H9 (cell line): ENCODE data around the gene PEAK3. TPM values are rescaled to one million over a fixed set of nuclear protein-coding genes. Genes with fewer than 3 reads are reported as not detected.
A peak's percentile ranks its signal among the peaks of the same experiment; 100 is the strongest.

Experiments
- DNase-seq: peaks from one replicate; pipeline ENCODE4 v3.0.0-alpha.2; 2017
- H2AFZ ChIP-seq: one replicate; pipeline ENCODE4 v1.6.1; 2013; ENCODE audit warnings: mild to moderate bottlenecking, low read length, control low read depth, moderate library complexity
- H2AK5ac ChIP-seq: 2 replicates; pipeline ENCODE4 v1.6.1; 2013; ENCODE audit warnings: low read length, control low read depth, mixed read lengths; ENCODE audit not compliant: insufficient read length
- H2BK120ac ChIP-seq: one replicate; pipeline ENCODE4 v1.6.1; 2013; ENCODE audit warnings: low read depth, mild to moderate bottlenecking, low read length, control low read depth, inconsistent platforms; ENCODE audit not compliant: poor library complexity, severe bottlenecking
- H2BK12ac ChIP-seq: 2 replicates; pipeline ENCODE4 v1.6.1; 2013; ENCODE audit warnings: low read length, control low read depth, mixed read lengths, low read depth; ENCODE audit not compliant: insufficient read length
- H2BK15ac ChIP-seq: 2 replicates; pipeline ENCODE4 v1.6.1; 2013; ENCODE audit warnings: low read depth, low read length, control low read depth
- H2BK20ac ChIP-seq: one replicate; pipeline ENCODE4 v1.6.1; 2013; ENCODE audit warnings: low read depth, mild to moderate bottlenecking, low read length, control low read depth, inconsistent platforms; ENCODE audit not compliant: poor library complexity, severe bottlenecking
- H2BK5ac ChIP-seq: 2 replicates; pipeline ENCODE4 v1.6.1; 2013; ENCODE audit warnings: low read length, control low read depth, mixed read lengths; ENCODE audit not compliant: insufficient read length
- H3K14ac ChIP-seq: 2 replicates; pipeline ENCODE4 v1.6.1; 2013; ENCODE audit warnings: low read length, control low read depth; ENCODE audit not compliant: insufficient read depth
- H3K18ac ChIP-seq: 2 replicates; pipeline ENCODE4 v1.6.1; 2013; ENCODE audit warnings: low read depth, mild to moderate bottlenecking, mixed read lengths, low read length, control low read depth; ENCODE audit not compliant: insufficient read length
- H3K23ac ChIP-seq: 2 replicates; pipeline ENCODE4 v1.6.1; 2013; ENCODE audit warnings: low read length, control low read depth, mixed read lengths, low read depth; ENCODE audit not compliant: insufficient read length
- H3K23me2 ChIP-seq: 2 replicates; pipeline ENCODE4 v1.6.1; 2013; ENCODE audit warnings: low read depth, mild to moderate bottlenecking, mixed read lengths, low read length, control low read depth; ENCODE audit not compliant: insufficient read length, poor library complexity, severe bottlenecking
- H3K27ac ChIP-seq: 2 replicates; pipeline ENCODE4 v1.5.1; 2013; ENCODE audit warnings: low read length, control low read depth, mixed read lengths, low read depth; ENCODE audit not compliant: insufficient read length
- H3K27me3 ChIP-seq: 2 replicates; pipeline ENCODE4 v1.6.1; 2013; ENCODE audit warnings: low read length, control low read depth, inconsistent platforms; ENCODE audit not compliant: insufficient read depth
- H3K4ac ChIP-seq: 2 replicates; pipeline ENCODE4 v1.6.1; 2013; ENCODE audit warnings: low read depth, mild to moderate bottlenecking, control low read depth, inconsistent platforms, low read length, moderate library complexity
- H3K4me1 ChIP-seq: 2 replicates; pipeline ENCODE4 v1.6.1; 2013; ENCODE audit warnings: low read length, control low read depth, inconsistent platforms; ENCODE audit not compliant: insufficient read depth
- H3K4me2 ChIP-seq: 2 replicates; pipeline ENCODE4 v1.6.1; 2013; ENCODE audit warnings: low read length, control low read depth, mixed read lengths; ENCODE audit not compliant: insufficient read length, insufficient read depth
- H3K56ac ChIP-seq: 2 replicates; pipeline ENCODE4 v1.6.1; 2013; ENCODE audit warnings: low read depth, mild to moderate bottlenecking, mixed read lengths, low read length, control low read depth; ENCODE audit not compliant: insufficient read length
- H3K79me1 ChIP-seq: 2 replicates; pipeline ENCODE4 v1.6.1; 2013; ENCODE audit warnings: low read depth, mild to moderate bottlenecking, moderate library complexity, low read length, control low read depth, inconsistent platforms; ENCODE audit not compliant: insufficient read depth, poor library complexity, severe bottlenecking
- H3K79me2 ChIP-seq: 2 replicates; pipeline ENCODE4 v1.6.1; 2013; ENCODE audit warnings: low read length, control low read depth, inconsistent platforms; ENCODE audit not compliant: insufficient read depth
- H3K9ac ChIP-seq: 2 replicates; pipeline ENCODE4 v1.6.1; 2013; ENCODE audit warnings: low read length, control low read depth, mixed read lengths; ENCODE audit not compliant: insufficient read length; ENCODE audit errors: extremely low read depth
- H3K9me3 ChIP-seq: one replicate; pipeline ENCODE4 v1.6.1; 2013; ENCODE audit warnings: low read depth, low read length, inconsistent platforms; ENCODE audit not compliant: control insufficient read depth
- H3T11ph ChIP-seq: one replicate; pipeline ENCODE4 v1.6.1; 2013; ENCODE audit warnings: mild to moderate bottlenecking, low read length, control low read depth, inconsistent platforms
- H4K20me1 ChIP-seq: one replicate; pipeline ENCODE4 v1.6.1; 2013; ENCODE audit not compliant: control insufficient read depth, insufficient read length, insufficient read depth
- H4K5ac ChIP-seq: 2 replicates; pipeline ENCODE4 v1.6.1; 2013; ENCODE audit warnings: low read depth, mild to moderate bottlenecking, mixed read lengths, low read length, control low read depth; ENCODE audit not compliant: insufficient read length
- H4K8ac ChIP-seq: replicated peaks from 2 replicates; pipeline ENCODE4 v1.6.1; 2013; ENCODE audit warnings: low read length, control low read depth, mixed read lengths, low read depth; ENCODE audit not compliant: insufficient read length
- H4K91ac ChIP-seq: 2 replicates; pipeline ENCODE4 v1.6.1; 2013; ENCODE audit warnings: low read depth, mild to moderate bottlenecking, moderate library complexity, mixed read lengths, low read length, control low read depth; ENCODE audit not compliant: insufficient read length
- H3K27ac Mint-ChIP-seq, 3 experiments: 2 replicates in 2 of 3; 3 replicates in 1 of 3; pipeline ENCODE4 v1.8.0; 2020 to 2021; ENCODE audit warnings: mixed read lengths in 3 of 3, mild to moderate bottlenecking in 1 of 3, moderate library complexity in 1 of 3
- H3K27me3 Mint-ChIP-seq: 2 replicates; pipeline ENCODE4 v1.8.0; 2021; ENCODE audit warnings: low read depth, mild to moderate bottlenecking, moderate library complexity, mixed read lengths
- H3K36me3 Mint-ChIP-seq, 3 experiments: 2 replicates in 2 of 3; 3 replicates in 1 of 3; pipeline ENCODE4 v1.8.0; 2020 to 2021; ENCODE audit warnings: low read depth in 3 of 3, mixed read lengths in 3 of 3; ENCODE audit not compliant: insufficient read depth in 1 of 3
- H3K4me1 Mint-ChIP-seq, 2 experiments: 2 replicates each; pipeline ENCODE4 v1.8.0; 2020; ENCODE audit warnings: mixed read lengths in 2 of 2
- H3K4me3 Mint-ChIP-seq, 2 experiments: 2 replicates in 1 of 2; 3 replicates in 1 of 2; pipeline ENCODE4 v1.8.0; 2020 to 2021; ENCODE audit warnings: mild to moderate bottlenecking in 2 of 2, mixed read lengths in 2 of 2, moderate library complexity in 1 of 2
- H3K9me3 Mint-ChIP-seq, 2 experiments: 2 replicates in 1 of 2; 3 replicates in 1 of 2; pipeline ENCODE4 v1.8.0; 2020; ENCODE audit warnings: mild to moderate bottlenecking in 2 of 2, mixed read lengths in 2 of 2, moderate library complexity in 1 of 2
- CTCF ChIP-seq: fragments of 200-600 bp; sonication (generic); conservative IDR thresholded peaks from 3 replicates; pipeline ENCODE4 v1.8.0; 2021; ENCODE audit warnings: antibody characterized with exemption, mild to moderate bottlenecking
- WGBS: extraction: QIAGEN DNeasy Blood & Tissue Kit; methylation state at CpG from one replicate; pipeline ENCODE4 v1.1.7; 2013; ENCODE audit warnings: missing lambda C conversion rate, low lambda C conversion rate, mixed read lengths; ENCODE audit not compliant: insufficient read length; ENCODE audit errors: extremely low coverage; 5-methylcytosine and 5-hydroxymethylcytosine counted together
- total RNA-seq: library from RNA; stranded (reverse); gene quantifications from 2 replicates; pipeline ENCODE4 v1.2.1, GENCODE V29; 2021

PEAK3 gene
- total RNA-seq, 1 experiment from 2014 or later: not detected

DNA sequence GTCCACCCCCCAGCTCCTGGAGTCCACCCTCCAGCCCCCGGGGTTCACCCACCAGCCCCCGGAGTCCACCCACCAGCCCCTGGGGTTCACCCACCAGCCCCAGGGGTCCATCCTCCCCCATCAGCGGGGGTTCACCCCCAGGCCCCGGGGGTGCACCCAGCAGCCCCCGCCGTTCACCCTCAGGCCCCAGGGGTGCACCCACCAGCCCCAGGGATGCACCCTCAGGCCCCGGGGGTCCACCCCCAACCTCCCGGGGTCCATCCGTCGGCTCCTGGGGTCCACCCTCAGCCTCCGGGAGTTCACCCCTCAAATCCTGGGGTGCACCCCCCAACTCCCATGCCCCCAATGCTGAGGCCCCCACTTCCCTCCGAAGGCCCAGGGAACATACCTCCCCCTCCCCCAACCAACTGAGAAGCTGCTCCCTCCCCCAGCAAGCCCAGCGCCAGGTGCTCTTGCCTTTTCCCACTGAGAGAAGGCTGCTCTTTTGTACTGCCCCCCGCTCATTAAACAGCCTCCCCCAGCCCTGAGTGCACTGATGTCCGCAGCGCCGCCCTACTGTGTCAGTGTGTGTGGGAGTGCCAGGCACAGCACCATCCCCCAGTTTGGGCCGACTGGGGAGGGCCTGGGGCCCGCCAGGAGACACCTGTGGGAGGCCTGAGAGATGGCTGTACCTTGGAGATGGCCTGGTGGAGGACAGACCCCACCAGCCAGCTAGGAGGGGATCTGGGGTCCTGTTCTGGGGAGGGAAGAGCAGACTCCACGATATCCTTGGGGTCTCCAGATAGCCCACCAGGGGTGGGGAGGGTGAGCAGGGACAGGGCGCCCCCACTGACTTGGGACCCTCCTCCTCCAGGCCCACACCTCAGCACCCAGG is 33.6 kb downstream of the PEAK3 start:
- no peak overlapping the region for H2BK12ac ChIP-seq
- no peaks in the 10 kb centered on the region for H3K9me3 ChIP-seq
- no peak overlapping the region for H3K4me3 Mint-ChIP-seq
- H2AK5ac ChIP-seq: no peak overlapping the region
- no peak overlapping the region for H2BK5ac ChIP-seq
- H3K9ac ChIP-seq: no peak overlapping the region
- no peaks in the 10 kb centered on the region for H3K27me3 ChIP-seq
- peaks cover 13 to 35% (median 23%) of the 10 kb centered on the region in 3 experiments; a peak in 6 of 7 replicates for H3K36me3 Mint-ChIP-seq
- no peak overlapping the region for H2BK120ac ChIP-seq
- no peak for DNase-seq
- H3K4ac ChIP-seq: no peak overlapping the region
- no peak overlapping the region for H4K5ac ChIP-seq
- no peaks in the 10 kb centered on the region for H3K4me1 Mint-ChIP-seq
- no peak overlapping the region for H3K56ac ChIP-seq
- no peak overlapping the region for H2BK15ac ChIP-seq
- no peaks in the 10 kb centered on the region for H3K4me1 ChIP-seq
- H3K23ac ChIP-seq: no peak overlapping the region
- H3T11ph ChIP-seq: no peak overlapping the region
- no peak overlapping the region for H3K4me2 ChIP-seq
- H3K27ac Mint-ChIP-seq: peak overlapping the region in 1 of 3 experiments; percentile 58; a peak in 2 of 7 replicates
- WGBS: no CpG with 5 or more reads among the region's 21 CpGs
- H4K8ac ChIP-seq: no peak overlapping the region
- H2AFZ ChIP-seq: no peak overlapping the region
- no peak for TF ChIP-seq CTCF
- peaks cover 1% of the 10 kb centered on the region for H3K79me1 ChIP-seq
- peaks cover 4% of the 10 kb centered on the region for H3K23me2 ChIP-seq
- no peak overlapping the region for H3K27ac ChIP-seq
- no peak overlapping the region for H3K14ac ChIP-seq
- H3K9me3 Mint-ChIP-seq: no peaks in the 10 kb centered on the region
- no peak overlapping the region for H2BK20ac ChIP-seq
- no peak overlapping the region for H4K91ac ChIP-seq
- peaks cover 6% of the 10 kb centered on the region for H3K27me3 Mint-ChIP-seq
- no peaks in the 10 kb centered on the region for H3K79me2 ChIP-seq
- no peak overlapping the region for H3K18ac ChIP-seq
- H4K20me1 ChIP-seq: no peaks in the 10 kb centered on the region
